NCI-H446 treated with DMSO at 0.1 percent for 48 hours (cell line): ENCODE data around the gene TRIM25.
"Not testable (repeated sequence)": the region's sequence is repeated elsewhere in the genome, so short reads cannot be mapped to it uniquely, and the experiment has no call there.

ENCODE experiments used
- DNase-seq: peaks from one replicate; lab custom pipeline; 2025; lab: John Stamatoyannopoulos, UW

The TRIM25 gene, protein sequence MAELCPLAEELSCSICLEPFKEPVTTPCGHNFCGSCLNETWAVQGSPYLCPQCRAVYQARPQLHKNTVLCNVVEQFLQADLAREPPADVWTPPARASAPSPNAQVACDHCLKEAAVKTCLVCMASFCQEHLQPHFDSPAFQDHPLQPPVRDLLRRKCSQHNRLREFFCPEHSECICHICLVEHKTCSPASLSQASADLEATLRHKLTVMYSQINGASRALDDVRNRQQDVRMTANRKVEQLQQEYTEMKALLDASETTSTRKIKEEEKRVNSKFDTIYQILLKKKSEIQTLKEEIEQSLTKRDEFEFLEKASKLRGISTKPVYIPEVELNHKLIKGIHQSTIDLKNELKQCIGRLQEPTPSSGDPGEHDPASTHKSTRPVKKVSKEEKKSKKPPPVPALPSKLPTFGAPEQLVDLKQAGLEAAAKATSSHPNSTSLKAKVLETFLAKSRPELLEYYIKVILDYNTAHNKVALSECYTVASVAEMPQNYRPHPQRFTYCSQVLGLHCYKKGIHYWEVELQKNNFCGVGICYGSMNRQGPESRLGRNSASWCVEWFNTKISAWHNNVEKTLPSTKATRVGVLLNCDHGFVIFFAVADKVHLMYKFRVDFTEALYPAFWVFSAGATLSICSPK

DNA sequence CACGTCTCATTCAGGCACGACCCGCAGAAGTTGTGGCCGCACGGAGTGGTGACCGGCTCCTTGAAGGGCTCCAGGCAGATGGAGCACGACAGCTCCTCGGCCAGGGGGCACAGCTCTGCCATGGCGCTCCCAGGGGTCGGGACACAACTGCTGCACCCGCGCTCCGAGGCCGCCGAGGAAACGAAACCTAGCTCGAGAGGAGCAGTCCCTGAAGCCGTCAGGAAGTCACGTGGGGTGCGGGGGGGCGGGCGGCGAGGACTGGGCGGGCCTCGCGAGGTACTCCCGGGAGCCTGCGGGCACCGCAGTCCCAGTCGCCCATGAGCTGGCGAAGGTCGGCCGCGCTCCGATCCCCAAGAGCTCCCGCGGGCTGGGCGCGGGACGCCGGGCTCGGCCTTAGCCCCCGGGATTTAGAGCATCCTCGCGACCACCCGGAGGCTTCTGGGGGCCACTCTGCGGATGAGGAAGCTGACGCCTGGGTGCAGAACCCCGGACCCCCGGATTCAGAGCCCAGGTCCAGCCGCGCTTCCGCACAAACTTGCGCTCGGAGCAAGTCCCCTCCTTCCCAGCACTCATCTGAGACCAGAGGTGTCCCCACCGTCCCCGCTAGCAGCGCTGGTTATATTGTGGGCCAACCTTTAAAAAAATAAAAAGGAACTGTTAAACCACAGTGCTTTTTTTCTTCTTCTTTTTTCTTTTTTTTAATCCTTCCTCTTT lies at the start of gene TRIM25:
TSS of gene TRIM25 (minus strand) at position 183 of the 714 bp plus-strand sequence. CDS start at position 122, 61 bp downstream.
- peak; percentile 53 for DNase-seq

DNA sequence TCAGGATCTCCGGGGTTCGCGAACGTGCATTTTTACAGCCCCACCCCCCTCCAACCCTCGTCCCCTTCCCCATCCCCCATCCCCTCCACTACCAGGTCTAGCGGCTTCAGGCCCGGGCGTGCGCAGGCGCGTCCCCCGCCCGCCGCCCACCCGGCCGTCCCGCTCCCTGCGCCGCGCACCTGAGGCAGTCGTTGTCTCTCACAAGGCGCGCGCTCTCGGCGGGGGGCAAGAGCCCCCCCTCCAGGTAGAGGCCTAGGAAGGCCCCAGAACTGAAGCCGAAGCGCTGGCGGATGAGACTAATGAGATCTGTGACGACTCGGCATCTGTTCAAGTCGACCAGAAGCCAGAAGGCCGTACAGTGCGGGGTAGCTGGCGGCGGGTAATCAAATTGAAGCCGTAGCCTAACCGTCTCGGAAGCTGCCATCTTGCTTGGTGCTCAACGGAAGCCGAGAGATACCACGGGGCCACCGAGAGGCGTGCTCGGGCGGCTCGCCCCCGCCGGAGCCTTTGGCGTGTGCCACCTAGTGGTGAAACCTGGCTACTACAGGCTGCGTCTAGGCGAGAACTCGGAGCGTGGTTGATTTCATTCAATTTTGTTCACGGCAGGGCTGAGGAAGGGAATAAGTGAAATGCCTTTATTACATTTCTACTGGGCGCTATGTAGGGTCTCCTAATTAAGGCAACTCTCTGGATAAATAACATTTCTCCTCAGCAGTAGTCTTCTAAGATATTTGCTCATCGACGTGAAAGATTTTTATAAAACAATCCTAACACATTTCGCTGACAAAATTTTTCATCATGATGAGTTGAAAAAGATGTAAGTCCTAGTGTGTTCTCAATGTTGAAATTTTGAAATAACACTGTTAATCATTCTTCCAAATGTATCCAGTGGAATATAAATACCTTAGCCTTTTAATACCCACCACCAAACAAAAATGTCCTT lies 47.0 kb upstream of the TRIM25 start, which contains the start of gene COIL:
TSS of gene COIL (minus strand) at position 455 of the 943 bp plus-strand sequence. CDS start at position 424, 31 bp downstream.
- DNase-seq: peak; percentile 83

DNA sequence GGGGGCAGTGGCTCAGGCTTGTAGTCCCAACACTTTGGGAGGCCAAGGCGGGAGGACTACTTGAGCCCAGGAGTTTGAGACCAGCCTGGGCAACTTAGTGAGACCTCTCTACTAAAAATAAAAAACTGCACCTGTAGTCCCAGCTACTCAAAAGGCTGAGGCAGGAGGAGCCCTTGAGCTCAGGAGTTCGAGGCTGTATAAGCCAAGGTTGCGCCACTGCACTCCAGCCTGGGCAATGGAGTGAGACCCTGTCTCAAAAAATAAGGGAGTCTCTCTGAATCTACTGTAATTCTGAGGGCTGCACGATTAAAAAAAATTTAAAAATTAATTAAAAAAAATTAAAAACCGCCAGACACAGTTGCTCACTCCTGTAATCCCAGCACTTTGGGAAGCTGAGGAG lies 43.1 kb upstream of the TRIM25 start:
- no peak for DNase-seq

DNA sequence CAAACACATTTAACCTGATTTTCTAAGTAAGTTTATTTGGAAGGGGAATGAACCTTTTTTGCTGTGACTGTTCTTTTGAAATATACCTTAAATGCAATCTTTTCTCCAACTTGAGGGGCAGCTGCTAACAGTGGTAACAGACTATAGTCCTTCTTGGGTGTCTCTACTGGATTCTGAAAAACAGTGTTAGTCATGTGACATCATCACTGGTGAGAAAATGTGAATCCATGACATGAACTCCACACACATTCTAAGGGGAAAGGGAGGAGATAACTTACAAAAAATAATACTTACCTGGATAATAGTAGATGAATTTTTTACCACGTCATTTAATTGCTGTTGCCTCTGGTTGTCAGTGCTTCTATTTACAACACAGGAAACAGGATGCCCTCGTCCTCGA lies 35.7 kb upstream of the TRIM25 start:
- DNase-seq: no peak

DNA sequence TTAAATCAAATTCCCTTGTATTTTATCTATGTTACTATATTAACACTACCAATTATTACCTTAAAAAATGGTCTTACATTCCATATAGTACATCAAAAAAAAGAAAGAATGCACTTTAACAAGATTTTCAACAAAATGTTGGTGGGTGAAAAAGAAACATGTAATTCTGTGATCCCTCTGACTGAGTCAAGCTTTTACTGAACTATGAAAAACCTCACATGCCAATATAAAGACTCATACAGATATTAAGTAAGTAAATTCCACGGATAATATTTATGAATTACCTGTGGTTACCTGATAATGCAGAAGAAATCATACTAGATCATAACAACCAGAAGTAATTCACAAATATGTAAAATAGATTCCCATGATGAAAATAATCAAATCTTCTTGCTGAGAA lies 34.6 kb upstream of the TRIM25 start:
- no peak for DNase-seq

DNA sequence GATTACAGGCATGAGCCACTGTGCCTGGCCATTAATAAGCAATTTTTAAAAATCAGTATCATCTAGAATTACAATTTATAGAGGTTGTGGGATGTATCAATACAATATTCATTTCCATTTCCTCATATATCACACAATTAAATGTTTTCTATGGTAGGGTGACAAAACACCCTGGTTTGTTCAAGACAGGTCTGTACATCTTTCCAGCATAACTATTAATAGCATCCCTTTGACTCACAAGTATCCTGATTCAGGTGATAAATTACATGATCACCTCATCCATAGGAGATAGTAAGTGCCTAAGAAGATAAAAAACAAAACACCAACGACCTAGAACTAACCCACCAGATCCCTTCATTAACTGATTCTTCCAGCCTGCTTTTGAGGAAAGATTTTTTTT lies 33.9 kb upstream of the TRIM25 start:
- no peak for DNase-seq

DNA sequence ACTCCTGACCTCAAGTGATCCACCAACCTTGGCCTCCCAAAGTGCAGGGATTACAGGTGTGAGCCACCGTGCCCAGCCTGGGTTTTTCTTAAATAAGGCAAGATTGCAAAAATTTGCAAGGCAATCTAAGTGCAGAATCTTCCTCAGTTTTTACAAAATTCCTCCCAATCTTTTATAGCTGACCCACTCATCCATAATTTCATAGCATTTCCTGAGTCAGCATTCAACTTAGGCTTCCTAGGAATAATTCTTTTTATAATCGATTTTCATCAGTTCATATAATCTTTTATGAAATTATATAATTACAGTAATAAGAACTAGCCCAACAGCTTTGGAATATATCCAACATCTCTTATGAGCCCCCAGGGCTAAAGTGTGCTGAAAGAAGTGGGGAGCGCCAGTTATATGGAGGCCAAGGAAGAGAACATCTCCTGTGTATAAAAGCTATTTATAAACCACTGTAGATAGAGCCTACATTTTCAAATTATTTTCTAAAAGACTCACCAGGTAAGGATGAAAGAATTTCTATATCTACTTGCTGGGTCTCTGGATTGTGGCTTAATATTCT lies 32.2 kb upstream of the TRIM25 start:
- no peak for DNase-seq

DNA sequence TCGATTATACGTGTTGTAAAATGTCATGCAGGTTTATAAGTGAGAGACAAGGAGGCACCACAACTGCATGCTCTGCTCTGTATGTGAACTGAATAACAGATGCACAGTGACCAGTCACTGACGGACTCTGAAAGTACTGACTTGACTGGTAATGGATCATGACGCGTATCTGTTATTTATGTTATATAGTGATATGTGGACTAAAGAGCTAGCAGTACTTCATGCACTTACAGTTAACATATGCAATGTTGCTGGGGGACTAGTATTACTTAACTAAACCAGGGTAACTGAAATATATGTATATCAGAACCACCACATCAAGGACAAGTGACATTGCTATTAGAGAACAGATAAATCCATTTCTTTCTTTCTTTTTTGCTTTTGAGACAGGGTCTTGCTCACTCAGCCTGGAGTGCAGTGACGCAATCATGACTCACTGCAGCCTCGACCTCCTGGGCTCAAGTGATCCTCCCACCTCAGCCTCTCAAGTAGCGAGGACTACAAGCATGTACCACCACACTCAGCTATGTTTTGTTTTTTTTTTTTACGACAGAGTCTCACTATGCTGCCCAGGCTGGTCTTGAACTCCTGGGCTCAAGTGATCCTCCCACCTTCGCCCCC lies 29.8 kb upstream of the TRIM25 start:
- no peak for DNase-seq

DNA sequence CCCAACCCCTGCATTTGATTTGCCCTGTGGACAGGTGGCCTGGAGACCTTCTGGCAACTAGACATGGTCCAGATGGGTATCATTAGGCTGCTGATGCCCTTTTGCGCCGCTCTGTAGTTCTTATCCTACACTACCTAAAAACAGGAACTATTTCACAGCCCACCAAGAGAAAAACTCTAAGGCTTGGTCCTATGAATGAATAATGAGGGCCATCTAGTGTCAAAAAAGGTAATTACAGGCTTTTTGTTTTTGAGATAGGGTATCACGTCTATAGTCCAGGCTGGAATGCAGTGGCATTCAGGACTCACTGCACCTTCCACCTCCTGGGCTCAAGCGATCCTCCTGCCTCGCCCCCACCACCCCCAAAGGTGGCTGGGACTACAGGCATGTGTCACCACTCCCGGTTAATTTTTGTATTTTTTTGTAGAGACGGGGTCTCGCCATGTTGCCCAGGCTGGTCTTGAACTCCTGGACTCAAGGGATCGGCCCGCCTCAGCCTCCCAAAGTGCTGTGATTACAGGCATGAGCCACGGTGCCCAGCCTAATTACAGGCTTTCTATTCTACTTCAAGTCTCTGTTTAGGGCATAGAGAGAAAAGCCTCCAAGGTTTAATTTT lies 26.1 kb upstream of the TRIM25 start:
- peak; percentile 27 for DNase-seq

DNA sequence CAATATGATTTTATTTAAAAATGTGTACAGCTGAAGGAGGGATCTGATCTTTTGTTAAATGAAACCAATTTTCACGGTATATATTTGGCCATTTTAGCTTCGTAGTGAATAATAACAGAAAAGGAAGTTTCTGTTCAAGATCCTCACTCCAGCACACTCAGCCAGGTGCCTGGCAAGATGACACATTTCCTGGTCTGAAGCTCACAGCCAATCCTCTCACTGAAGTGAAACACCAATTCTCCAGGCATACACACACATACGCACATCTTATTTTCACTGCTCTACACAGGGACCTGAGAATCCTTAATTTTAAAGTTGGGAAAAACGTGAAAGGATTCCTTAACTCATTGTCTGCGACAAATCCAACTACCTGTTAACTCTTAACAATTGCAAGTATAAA lies 24.4 kb upstream of the TRIM25 start:
- not testable (repeated sequence) for DNase-seq

DNA sequence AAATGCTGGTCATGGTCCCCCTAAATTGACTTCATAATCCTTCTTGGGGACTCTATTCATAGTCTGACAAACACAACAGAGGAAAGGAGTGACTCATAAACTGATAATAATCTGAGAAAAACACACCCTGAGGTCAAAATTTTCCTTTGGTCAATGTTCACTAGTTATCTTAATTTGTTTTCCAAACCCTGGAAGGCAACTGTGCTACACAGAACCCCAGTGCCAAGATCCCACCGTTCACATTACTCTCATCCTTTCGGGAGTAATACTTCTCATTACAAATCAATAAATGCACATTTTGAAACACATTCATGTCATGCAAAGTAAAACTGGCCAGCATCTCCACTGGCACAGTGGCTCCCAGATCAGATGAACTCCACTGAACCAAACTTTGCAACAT lies 23.8 kb upstream of the TRIM25 start:
- DNase-seq: no peak

DNA sequence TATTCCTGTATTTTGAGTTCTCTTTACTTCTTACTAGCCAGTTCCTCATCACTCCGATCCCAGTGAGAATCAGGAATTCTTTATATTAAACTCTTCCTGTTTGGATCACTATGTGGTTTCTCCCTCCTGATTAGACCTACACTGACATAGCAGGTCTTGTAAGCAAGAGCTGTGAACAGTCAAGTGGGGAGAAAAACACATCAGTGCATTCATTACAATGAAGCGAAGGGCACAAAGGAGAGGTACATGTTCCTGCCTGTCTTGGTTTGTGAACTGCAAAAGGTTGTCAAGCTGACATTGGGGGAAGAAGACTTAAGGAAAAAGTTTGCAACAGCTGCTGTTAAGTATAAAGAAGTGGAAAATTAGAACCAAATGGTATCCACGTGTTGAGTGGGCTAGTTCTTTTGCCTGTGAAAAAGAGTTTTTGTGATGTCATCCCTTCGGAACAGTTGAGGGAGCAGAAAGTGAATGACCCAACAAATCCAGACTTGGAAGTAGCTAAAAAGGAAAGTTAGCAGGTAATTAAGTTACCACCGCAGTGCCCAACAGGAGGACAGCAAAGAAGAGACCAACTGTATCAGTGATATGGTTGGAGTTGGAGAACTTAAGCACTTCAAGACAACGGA lies 23.0 kb upstream of the TRIM25 start:
- DNase-seq: no peak

DNA sequence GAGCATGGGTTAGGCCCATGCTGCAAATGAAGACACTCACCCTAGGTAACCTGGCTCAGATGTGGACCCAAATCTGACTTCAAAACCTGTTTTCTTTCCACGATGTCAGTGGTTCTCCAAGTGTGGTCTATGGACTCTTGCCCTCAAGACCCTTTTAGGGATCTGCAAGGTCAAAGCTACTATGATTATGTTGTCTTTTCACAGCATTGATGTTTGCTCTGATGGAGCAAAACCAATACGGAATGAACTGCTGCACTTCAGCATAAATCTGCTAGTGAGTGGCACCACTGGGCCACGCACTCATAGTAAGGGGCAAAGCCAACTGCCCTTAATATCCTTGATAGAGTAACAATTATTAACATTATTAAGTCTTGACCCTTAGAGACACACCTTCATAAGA lies 21.6 kb upstream of the TRIM25 start:
- DNase-seq: no peak

DNA sequence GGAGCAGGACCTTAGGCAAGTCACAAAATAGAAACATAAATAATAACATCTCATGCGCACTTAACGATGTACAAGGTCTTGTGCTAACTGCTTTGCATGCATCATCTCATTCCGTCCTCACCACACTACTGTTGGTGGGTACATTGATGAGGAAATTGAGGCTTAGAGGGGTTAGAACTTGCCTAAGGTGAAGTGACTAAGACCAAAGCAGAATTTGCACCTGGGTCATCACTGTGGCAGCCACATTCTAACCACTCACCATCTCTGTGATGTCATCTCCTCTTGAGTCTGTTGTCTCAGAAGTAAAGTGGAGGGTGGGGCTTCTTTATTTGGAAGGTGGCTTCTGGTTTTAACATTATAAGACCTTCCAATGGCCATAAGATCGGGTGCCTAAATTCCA lies 20.4 kb upstream of the TRIM25 start:
- DNase-seq: no peak

DNA sequence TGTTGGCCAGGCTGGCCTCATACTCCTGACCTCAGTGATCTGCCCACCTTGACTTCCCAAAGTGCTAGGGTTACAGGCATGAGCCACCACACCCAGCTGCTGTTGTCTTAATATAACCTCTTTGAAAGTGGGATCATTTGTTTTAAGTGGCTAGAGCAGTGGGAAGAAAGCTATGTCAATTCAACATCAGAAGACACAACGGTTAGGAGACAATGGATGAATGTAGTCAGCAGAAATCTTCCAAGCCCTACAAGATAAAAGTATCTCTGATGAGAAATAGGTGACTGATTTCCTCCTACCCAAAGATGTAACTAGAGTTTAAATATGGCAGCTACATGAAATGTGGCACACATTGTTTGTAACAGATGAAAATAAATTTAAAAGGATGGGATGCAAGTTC lies 20.0 kb upstream of the TRIM25 start:
- no peak for DNase-seq

DNA sequence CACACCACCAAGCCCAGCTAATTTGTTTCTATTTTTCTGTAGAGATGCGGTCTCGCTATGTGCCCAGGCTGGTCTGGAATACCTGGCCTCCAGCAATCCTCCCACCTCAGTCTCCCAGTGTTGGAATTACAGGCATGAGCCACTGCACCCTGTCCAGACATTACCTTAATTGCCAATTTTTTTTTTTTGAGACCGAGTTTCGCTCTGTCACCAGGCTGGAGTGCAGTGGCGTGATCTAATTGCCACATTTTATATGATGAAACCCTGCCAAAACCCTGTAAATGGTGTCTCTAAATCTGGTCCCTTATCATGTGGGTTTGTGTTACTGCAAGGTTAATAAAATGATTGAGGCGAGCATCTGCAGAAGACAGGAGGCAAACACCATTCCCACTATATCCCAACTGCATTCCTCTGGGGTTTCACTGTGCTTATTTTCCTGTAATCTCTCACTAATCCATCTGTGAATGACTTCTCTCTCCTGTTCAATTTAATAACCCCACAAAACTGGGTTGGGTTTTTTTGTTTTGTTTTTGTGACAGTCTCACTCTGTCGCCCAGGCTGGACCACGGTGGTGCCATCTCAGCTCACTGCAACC lies 19.4 kb upstream of the TRIM25 start:
- DNase-seq: no peak

DNA sequence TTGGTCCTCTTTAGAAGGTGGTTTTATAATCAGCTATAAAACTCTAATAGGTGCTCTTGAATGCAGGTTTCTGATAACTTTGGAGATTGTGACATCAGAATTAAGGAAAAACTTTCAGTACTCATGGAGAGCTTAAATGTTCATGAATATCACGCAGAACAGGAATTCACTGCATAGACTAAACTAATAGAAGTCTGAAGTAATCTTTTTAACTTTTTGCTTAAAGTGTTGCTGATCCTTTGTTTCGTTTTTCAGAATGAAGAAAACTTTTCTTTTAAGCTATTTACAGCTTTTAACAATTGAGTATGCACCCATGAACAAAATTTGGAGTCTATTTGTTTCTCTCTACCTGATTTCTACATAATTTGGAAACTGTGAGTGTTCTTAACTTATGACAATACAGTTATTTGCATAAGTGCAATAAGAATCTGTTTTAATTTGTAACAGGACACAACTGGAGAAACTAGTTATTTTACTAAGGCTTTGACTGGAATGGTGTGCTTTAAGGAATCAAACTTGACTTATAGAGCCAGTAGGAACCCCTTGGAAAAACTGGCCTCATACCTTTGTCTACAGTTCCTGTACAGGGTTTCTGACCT lies 17.0 kb upstream of the TRIM25 start:
- no peak for DNase-seq

DNA sequence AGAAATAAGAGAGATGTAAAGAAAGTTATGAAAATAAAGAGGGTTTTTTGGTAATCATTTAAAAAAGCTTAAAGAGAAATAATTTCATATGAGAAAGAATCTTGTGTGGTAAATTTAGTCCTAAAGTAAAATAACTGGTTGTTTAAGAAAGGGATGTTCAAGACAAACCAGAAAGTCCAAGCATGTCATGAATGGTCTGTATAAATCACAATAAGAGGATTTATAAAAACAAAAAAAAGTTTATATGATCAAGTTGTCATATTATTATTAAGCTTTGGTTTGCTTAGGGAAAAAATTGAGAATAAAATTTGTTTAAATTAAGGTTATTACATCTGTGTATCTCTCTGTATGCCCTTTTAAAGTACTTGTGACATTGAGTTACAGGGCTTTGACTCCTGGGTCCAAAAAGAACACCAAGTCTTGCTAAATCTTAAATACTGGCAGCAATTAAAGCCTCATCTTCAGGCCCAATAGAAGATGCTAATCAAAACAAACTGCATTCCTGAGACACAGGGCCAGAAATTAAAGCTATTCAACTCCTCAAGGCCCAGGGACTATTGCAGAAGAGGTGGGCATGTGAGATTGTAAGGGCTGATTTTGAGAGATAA lies 15.6 kb upstream of the TRIM25 start:
- no peak for DNase-seq

DNA sequence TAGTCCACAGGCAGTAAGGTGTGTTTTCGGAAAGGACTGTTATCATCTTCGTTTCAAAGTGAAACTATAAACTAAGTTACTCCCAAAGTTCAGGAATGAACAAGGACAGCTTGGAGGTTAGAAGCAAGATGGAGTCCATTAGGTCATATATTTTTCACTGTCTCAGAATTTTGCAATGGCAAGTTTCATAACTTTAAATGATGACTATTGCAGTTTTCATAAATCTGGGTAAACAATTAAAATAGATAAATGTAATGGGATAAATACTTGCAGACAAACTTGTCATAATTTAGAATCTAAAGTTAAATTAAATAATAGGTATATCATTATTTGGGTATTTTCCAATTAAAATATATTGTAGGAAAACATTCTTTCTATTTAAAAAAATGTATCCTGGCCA lies 14.7 kb upstream of the TRIM25 start:
- DNase-seq: no peak
